ENCODE measurements around the gene CFAP210.
"Not testable (repeated sequence)": the region's sequence is repeated elsewhere in the genome, so short reads cannot be mapped to it uniquely, and the experiment has no call there.

The CFAP210 gene

GRCh38 chr2:169613876-169614275 lies 80.3 kb downstream of the CFAP210 start:
- DNase-seq = no peak

- no peak for DNase-seq
Measured at GRCh38 chr2:169609264-169609663, 84.9 kb downstream of the CFAP210 start.

GRCh38 chr2:169599568-169599967 lies 94.6 kb downstream of the CFAP210 start:
- DNase-seq = no peak

GRCh38 chr2:169598982-169599381 lies 95.2 kb downstream of the CFAP210 start:
- DNase-seq = no peak

- DNase-seq = not testable (repeated sequence)
Measured at GRCh38 chr2:169596546-169596945, 97.7 kb downstream of the CFAP210 start.

Data from fibroblast of skin of right quadriceps (primary cell).